PC-9 (cell line): Measurements from ENCODE around the gene ADGRA1. TPM values are rescaled to one million over a fixed set of nuclear protein-coding genes. Genes with fewer than 3 reads are reported as not detected.

Experiments used
- BruUV-seq: library from RNA; stranded (reverse); fragments of 400-500 nt; replicated peaks from 2 replicates; lab custom pipeline; 2021; lab: Mats Ljungman, UMichigan
- CTCF ChIA-PET: fragments of 300-600 bp; sonication (Branson Sonifier 250); formaldehyde crosslinking; loops from one replicate; lab custom pipeline; 2022; ENCODE audit warnings: antibody characterized with exemption; lab: Charles Lee
- POLR2A ChIA-PET: fragments of 300-600 bp; sonication (Branson Sonifier 250); formaldehyde crosslinking; loops from one replicate; lab custom pipeline; 2022; ENCODE audit warnings: antibody characterized with exemption; ENCODE audit not compliant: unreplicated experiment; lab: Charles Lee
- DNase-seq, 2 experiments: peaks; one replicate each; pipeline versions ENCODE4 v3.0.0 to v3.0.0-alpha.2; 2015 to 2022; ENCODE audit warnings: mixed read lengths in 1 of 2
- H2AFZ ChIP-seq: fragments of 200-600 bp; sonication (generic); 2 replicates; pipeline ENCODE4 v1.8.1; 2017; ENCODE audit warnings: antibody characterized with exemption
- H3F3A ChIP-seq: fragments of 200-600 bp; sonication (generic); 2 replicates; pipeline ENCODE4 v1.8.1; 2017; ENCODE audit warnings: antibody characterized with exemption, mild to moderate bottlenecking, low read depth; ENCODE audit not compliant: insufficient read depth
- H3K27ac ChIP-seq: fragments of 200-600 bp; sonication (generic); 2 replicates; pipeline ENCODE4 v1.6.1; 2016; ENCODE audit warnings: mixed run types
- H3K27me3 ChIP-seq: fragments of 200-600 bp; sonication (generic); 2 replicates; pipeline ENCODE4 v1.6.1; 2016; ENCODE audit warnings: low read depth, mixed run types; ENCODE audit not compliant: insufficient read depth
- H3K36me3 ChIP-seq: fragments of 200-600 bp; sonication (generic); 2 replicates; pipeline ENCODE4 v1.6.1; 2016; ENCODE audit warnings: low read depth, mixed run types
- H3K4me1 ChIP-seq: fragments of 200-600 bp; sonication (generic); replicated peaks from 2 replicates; pipeline ENCODE4 v1.6.1; 2016; ENCODE audit warnings: mixed run types; ENCODE audit not compliant: insufficient read depth
- H3K4me2 ChIP-seq: fragments of 200-600 bp; sonication (generic); 2 replicates; pipeline ENCODE4 v1.6.1; 2017; ENCODE audit warnings: mixed run types
- H3K4me3 ChIP-seq: fragments of 200-600 bp; sonication (generic); 2 replicates; pipeline ENCODE4 v1.6.1; 2016; ENCODE audit warnings: mixed run types
- H3K79me2 ChIP-seq: fragments of 200-600 bp; sonication (generic); 2 replicates; pipeline ENCODE4 v1.6.1; 2017; ENCODE audit warnings: low read depth, mixed run types
- H3K9me2 ChIP-seq: fragments of 200-600 bp; sonication (generic); 2 replicates; pipeline ENCODE4 v1.8.1; 2017; ENCODE audit warnings: mild to moderate bottlenecking; ENCODE audit not compliant: insufficient read depth
- H3K9me3 ChIP-seq: fragments of 200-600 bp; sonication (generic); 2 replicates; pipeline ENCODE4 v1.8.1; 2016; ENCODE audit warnings: low read depth; ENCODE audit not compliant: insufficient read depth
- H4K20me1 ChIP-seq: fragments of 200-600 bp; sonication (generic); 2 replicates; pipeline ENCODE4 v1.8.1; 2017; ENCODE audit not compliant: insufficient read depth
- CTCF ChIP-seq: fragments of 200-600 bp; sonication (generic); conservative IDR thresholded peaks from 2 replicates; pipeline ENCODE4 v1.6.1; 2017; ENCODE audit warnings: mixed run types, antibody characterized with exemption, mild to moderate bottlenecking, moderate library complexity
- EZH2 ChIP-seq: fragments of 200-600 bp; sonication (generic); IDR thresholded peaks from 2 replicates; pipeline ENCODE4 v1.8.0; 2017; ENCODE audit warnings: antibody characterized with exemption, low read depth
- intact Hi-C: fragments of 100-400 bp; cut with micrococcal nuclease; formaldehyde crosslinking; loops from one replicate; pipeline ENCODE4 v1.10.0; 2022; ENCODE audit not compliant: unreplicated experiment
- total RNA-seq: library from RNA; stranded (reverse); gene quantifications from 2 replicates; pipeline ENCODE4 v1.2.3, GENCODE V29; 2021

The ADGRA1 gene
- total RNA-seq, 1 experiment from 2014 or later: not detected

GRCh38 chr10:133127291-133128125, 39.8 kb downstream of the ADGRA1 start:
- no peak overlapping the region for H3K27ac ChIP-seq
- H3K9me3 ChIP-seq: no peaks in the 10 kb centered on the region
- intact Hi-C loops: no loop called here
- H3K4me3 ChIP-seq: no peak overlapping the region
- no TSS peak for BruUV-seq
- no peak for DNase-seq
- H3K4me1 ChIP-seq: no peaks in the 10 kb centered on the region
- POLR2A ChIA-PET: no interaction called here
- no peaks in the 10 kb centered on the region for H3F3A ChIP-seq
- no peaks in the 10 kb centered on the region for H3K79me2 ChIP-seq
- no peak overlapping the region for H2AFZ ChIP-seq
- H3K27me3 ChIP-seq: 0 out of 2 replicates have a peak, but pooled peaks cover 4% of the 10 kb centered on the region
- H3K36me3 ChIP-seq: no peaks in the 10 kb centered on the region
- no peak for TF ChIP-seq EZH2
- TF ChIP-seq CTCF: no peak
- no peaks in the 10 kb centered on the region for H4K20me1 ChIP-seq
- H3K9me2 ChIP-seq: no peaks in the 10 kb centered on the region
- CTCF ChIA-PET: no interaction called here
- H3K4me2 ChIP-seq: no peak overlapping the region

- Histone ChIP-seq H3K36me3 (no peaks in the 10 kb centered on the region), H3K27me3 (peaks cover 4% of the 10 kb centered on the region; the same call in 1 of the 2 replicates), H3K4me1 (no peaks in the 10 kb centered on the region), H3K27ac (no peak overlapping the region), H4K20me1 (no peaks in the 10 kb centered on the region), H3K79me2 (no peaks in the 10 kb centered on the region), H3K4me3 (no peak overlapping the region), H3K4me2 (no peak overlapping the region), H2AFZ (no peak overlapping the region), H3F3A (no peaks in the 10 kb centered on the region), H3K9me2 (no peaks in the 10 kb centered on the region), H3K9me3 (no peaks in the 10 kb centered on the region)
- TF ChIP-seq EZH2: no peak
- TF ChIP-seq CTCF: no peak
- ChIA-PET POLR2A (no interaction called here), CTCF (no interaction called here)
- no TSS peak for BruUV-seq
- intact Hi-C loops: no loop called here
- no peak for DNase-seq
Observed at GRCh38 chr10:133128126-133129070, 40.7 kb downstream of the ADGRA1 start.

GRCh38 chr10:133129071-133129858, 41.5 kb downstream of the ADGRA1 start:
- Histone ChIP-seq H3K4me2 (no peak overlapping the region), H3K4me1 (no peaks in the 10 kb centered on the region), H3K27me3 (peaks cover 7% of the 10 kb centered on the region; the same call in 1 of the 2 replicates), H3K27ac (no peak overlapping the region), H4K20me1 (no peaks in the 10 kb centered on the region), H3K36me3 (no peaks in the 10 kb centered on the region), H3K9me2 (no peaks in the 10 kb centered on the region), H2AFZ (no peak overlapping the region), H3F3A (no peaks in the 10 kb centered on the region), H3K4me3 (no peak overlapping the region), H3K9me3 (no peaks in the 10 kb centered on the region), H3K79me2 (no peaks in the 10 kb centered on the region)
- TF ChIP-seq EZH2 (no peak), CTCF (no peak)
- no peak for DNase-seq
- CTCF ChIA-PET: no interaction called here
- no TSS peak for BruUV-seq
- intact Hi-C loops: no loop called here
- POLR2A ChIA-PET: no interaction called here
